C4-2B (cell line): ENCODE data around the gene ZNF444.
"Not testable (repeated sequence)": the region's sequence is repeated elsewhere in the genome, so short reads cannot be mapped to it uniquely, and the experiment has no call there.

Source experiments
- H3K27ac ChIP-seq: fragments of 450-650 bp; 2 replicates; pipeline ENCODE4 v1.5.1; 2017
- CTCF ChIP-seq: fragments of 450-650 bp; conservative IDR thresholded peaks from 2 replicates; pipeline ENCODE4 v1.5.1; 2017; ENCODE audit warnings: mild to moderate bottlenecking
- ZFX ChIP-seq: fragments of 450-650 bp; IDR thresholded peaks from 2 replicates; pipeline ENCODE4 v1.6.1; 2017

ZNF444 gene

GRCh38 chr19:56201973-56202372 lies 60.9 kb downstream of the ZNF444 start, which contains the start of gene ZSCAN5C:
ZSCAN5C (plus strand) TSS chr19:56202273; CDS start chr19:56205914, 3,641 bp downstream.
- TF ChIP-seq CTCF (no peak), ZFX (no peak)
- H3K27ac ChIP-seq, result no peak within 1 kb of the TSS

- not testable (repeated sequence) for H3K27ac ChIP-seq
These were observed 66.5 kb downstream of the ZNF444 start for GRCh38 chr19:56207581-56207980.

GRCh38 chr19:56209091-56209490 lies 68.0 kb downstream of the ZNF444 start:
- TF ChIP-seq CTCF (no peak), ZFX (no peak)
- no peak overlapping the region for H3K27ac ChIP-seq

GRCh38 chr19:56210036-56210435 lies 68.9 kb downstream of the ZNF444 start:
- not testable (repeated sequence) for H3K27ac ChIP-seq
